ENCODE results near the gene MAB21L4.

- no peak for TF ChIP-seq JUND (IDR thresholded peaks at IDR 0.05)
- no peak for TF ChIP-seq SMC3 (IDR thresholded peaks at IDR 0.05; ENCODE audit: low read depth, low read length)
- no peak for TF ChIP-seq YY1 (IDR thresholded peaks at IDR 0.05; ENCODE audit: low read depth)
- no peak for TF ChIP-seq GATA2 (CRISPR knock-in tag; IDR thresholded peaks at IDR 0.05)
Measured at GRCh38 chr2:240928476-240929363, 32.8 kb upstream of the MAB21L4 start.
